PFSK-1 (cell line): Measurements from ENCODE around the gene PNLDC1.

Experiments
- FOXP2 ChIP-seq: optimal IDR thresholded peaks from 2 replicates; pipeline ENCODE3; 2011; ENCODE audit warnings: borderline replicate concordance, control low read depth, inconsistent platforms; ENCODE audit not compliant: insufficient read depth; ENCODE audit errors: extremely low read length, extremely low read depth
- POLR2AphosphoS5 ChIP-seq: IDR thresholded peaks from 2 replicates; pipeline ENCODE4 v1.6.1; 2012; ENCODE audit warnings: low read depth, mild to moderate bottlenecking, control low read depth, low read length, moderate library complexity
- REST ChIP-seq, 2 experiments: IDR thresholded peaks; 2 replicates each; pipeline versions ENCODE4 v1.6.1 to v1.8.0; 2011 to 2012; ENCODE audit warnings: low read depth in 2 of 2, low read length in 2 of 2, control low read depth in 1 of 2, inconsistent platforms in 1 of 2, mild to moderate bottlenecking in 1 of 2, moderate library complexity in 1 of 2; ENCODE audit not compliant: insufficient read depth in 1 of 2
- SIN3A ChIP-seq: IDR thresholded peaks from 2 replicates; pipeline ENCODE4 v1.6.1; 2012; ENCODE audit warnings: mild to moderate bottlenecking, low read length, moderate library complexity, borderline replicate concordance; ENCODE audit not compliant: insufficient read depth
- TAF1 ChIP-seq: IDR thresholded peaks from 2 replicates; pipeline ENCODE4 v1.6.1; 2012; ENCODE audit warnings: low read length, control low read depth, borderline replicate concordance; ENCODE audit not compliant: insufficient read depth

Gene PNLDC1

GRCh38 chr6:159829526-159829925, 29.4 kb downstream of the PNLDC1 start:
- TF ChIP-seq TAF1: no peak
- no peak for TF ChIP-seq FOXP2
- no peak for TF ChIP-seq POLR2AphosphoS5
- TF ChIP-seq SIN3A: no peak
- TF ChIP-seq REST (IDR thresholded peaks at IDR 0.05; ENCODE audit: insufficient read depth in 1 of 2, low read depth in 2 of 2, low read length in 2 of 2): no peak

GRCh38 chr6:159830501-159831372, 30.7 kb downstream of the PNLDC1 start:
- no peak for TF ChIP-seq SIN3A
- TF ChIP-seq FOXP2: no peak
- TF ChIP-seq TAF1: no peak
- TF ChIP-seq POLR2AphosphoS5: no peak
- no peak for TF ChIP-seq REST (IDR thresholded peaks at IDR 0.05; ENCODE audit: insufficient read depth in 1 of 2, low read depth in 2 of 2, low read length in 2 of 2)

- TF ChIP-seq FOXP2 (no peak), REST (IDR thresholded peaks at IDR 0.05; ENCODE audit: insufficient read depth in 1 of 2, low read depth in 2 of 2, low read length in 2 of 2) (no peak), TAF1 (no peak), SIN3A (no peak), POLR2AphosphoS5 (no peak)
Observed at GRCh38 chr6:159831373-159831679, 31.2 kb downstream of the PNLDC1 start.

- no peak for TF ChIP-seq FOXP2
- TF ChIP-seq TAF1: no peak
- TF ChIP-seq POLR2AphosphoS5: no peak
- no peak for TF ChIP-seq REST (IDR thresholded peaks at IDR 0.05; ENCODE audit: insufficient read depth in 1 of 2, low read depth in 2 of 2, low read length in 2 of 2)
- no peak for TF ChIP-seq SIN3A
Observed at GRCh38 chr6:159832946-159833345, 32.9 kb downstream of the PNLDC1 start.
